Measurements from ENCODE around the gene CER1.

CER1 gene

DNA sequence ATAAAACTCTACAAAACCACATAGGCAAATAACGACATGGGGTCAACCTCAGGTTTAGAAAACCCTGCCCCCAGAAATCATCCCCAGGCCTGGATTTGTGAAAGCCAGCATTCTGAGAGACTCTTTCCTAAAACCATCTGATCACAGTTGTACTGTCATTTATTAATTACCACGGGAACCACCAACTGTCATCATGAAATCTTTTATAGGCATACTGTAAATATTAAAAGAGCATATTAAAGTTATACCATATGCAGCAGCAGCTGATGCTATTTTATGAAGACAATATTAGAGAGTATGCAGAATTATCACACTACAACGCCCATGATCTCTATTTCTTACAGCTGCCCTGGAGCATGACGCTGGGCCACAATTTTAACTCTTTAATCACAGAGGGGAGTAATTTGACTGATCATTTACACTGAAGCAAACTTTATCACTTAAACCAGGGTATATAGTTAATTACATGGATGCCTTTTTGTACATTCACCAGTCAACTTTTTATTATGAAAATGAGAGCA lies 20.3 kb downstream of the CER1 start (continued):
- TF ChIP-seq GLIS3 (CRISPR knock-in tag; IDR thresholded peaks at IDR 0.05) (no peak), PATZ1 (CRISPR knock-in tag; IDR thresholded peaks at IDR 0.05; ENCODE audit: borderline replicate concordance) (no peak), SNAI2 (CRISPR knock-in tag; IDR thresholded peaks at IDR 0.05) (no peak), TCF4 (CRISPR knock-in tag; IDR thresholded peaks at IDR 0.05; ENCODE audit: borderline replicate concordance) (no peak), PPARA (CRISPR knock-in tag; IDR thresholded peaks at IDR 0.05; ENCODE audit: borderline replicate concordance) (no peak), ZNF8 (CRISPR knock-in tag; IDR thresholded peaks at IDR 0.05) (no peak), RARB (CRISPR knock-in tag; IDR thresholded peaks at IDR 0.05) (no peak), ZNF70 (CRISPR knock-in tag; IDR thresholded peaks at IDR 0.05) (no peak), ZFP3 (CRISPR knock-in tag; IDR thresholded peaks at IDR 0.05) (no peak)
- TF ChIP-seq, protein P1, sequence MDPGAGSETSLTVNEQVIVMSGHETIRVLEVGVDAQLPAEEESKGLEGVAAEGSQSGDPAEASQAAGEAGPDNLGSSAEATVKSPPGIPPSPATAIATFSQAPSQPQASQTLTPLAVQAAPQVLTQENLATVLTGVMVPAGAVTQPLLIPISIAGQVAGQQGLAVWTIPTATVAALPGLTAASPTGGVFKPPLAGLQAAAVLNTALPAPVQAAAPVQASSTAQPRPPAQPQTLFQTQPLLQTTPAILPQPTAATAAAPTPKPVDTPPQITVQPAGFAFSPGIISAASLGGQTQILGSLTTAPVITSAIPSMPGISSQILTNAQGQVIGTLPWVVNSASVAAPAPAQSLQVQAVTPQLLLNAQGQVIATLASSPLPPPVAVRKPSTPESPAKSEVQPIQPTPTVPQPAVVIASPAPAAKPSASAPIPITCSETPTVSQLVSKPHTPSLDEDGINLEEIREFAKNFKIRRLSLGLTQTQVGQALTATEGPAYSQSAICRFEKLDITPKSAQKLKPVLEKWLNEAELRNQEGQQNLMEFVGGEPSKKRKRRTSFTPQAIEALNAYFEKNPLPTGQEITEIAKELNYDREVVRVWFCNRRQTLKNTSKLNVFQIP (CRISPR knock-in tag; IDR thresholded peaks at IDR 0.05; ENCODE audit: borderline replicate concordance, low read depth): no peak

DNA sequence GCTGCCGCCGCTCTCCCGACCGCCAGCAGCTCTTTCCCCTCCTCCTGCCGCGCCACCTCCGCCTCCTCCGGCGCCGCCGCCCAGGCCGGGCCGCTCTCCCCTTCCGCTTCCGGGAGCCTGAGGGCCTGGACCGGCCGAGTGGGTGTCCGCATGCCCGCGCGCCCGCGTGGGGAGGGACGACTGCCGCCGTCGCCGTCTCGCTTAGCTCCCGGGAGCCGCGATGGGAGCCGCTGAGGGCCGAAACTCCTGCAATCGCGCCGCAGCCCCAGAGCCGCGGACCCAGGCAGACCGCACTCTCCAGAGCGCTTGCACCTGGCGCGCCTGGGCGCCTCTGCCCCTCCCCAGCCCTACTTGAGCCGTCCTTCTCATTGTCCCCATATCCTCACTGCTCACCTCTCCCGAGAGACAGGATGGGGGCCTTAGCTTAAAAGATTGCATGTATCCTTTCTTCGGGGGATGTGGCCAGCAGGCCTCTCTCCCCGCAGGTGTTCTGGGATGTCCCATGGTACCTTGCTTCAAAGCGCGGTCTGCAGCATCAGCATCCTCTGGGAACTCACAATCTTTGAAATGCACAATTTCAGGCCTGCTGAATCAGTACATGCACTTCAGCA lies 29.2 kb downstream of the CER1 start, which contains the start of gene ZDHHC21:
ZDHHC21 (minus strand) TSS at position 182 of the 611 bp plus-strand sequence. CDS start 19,092 bp downstream, outside the sequence.
- TF ChIP-seq, protein P2, sequence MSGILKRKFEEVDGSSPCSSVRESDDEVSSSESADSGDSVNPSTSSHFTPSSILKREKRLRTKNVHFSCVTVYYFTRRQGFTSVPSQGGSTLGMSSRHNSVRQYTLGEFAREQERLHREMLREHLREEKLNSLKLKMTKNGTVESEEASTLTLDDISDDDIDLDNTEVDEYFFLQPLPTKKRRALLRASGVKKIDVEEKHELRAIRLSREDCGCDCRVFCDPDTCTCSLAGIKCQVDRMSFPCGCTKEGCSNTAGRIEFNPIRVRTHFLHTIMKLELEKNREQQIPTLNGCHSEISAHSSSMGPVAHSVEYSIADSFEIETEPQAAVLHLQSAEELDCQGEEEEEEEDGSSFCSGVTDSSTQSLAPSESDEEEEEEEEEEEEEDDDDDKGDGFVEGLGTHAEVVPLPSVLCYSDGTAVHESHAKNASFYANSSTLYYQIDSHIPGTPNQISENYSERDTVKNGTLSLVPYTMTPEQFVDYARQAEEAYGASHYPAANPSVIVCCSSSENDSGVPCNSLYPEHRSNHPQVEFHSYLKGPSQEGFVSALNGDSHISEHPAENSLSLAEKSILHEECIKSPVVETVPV (CRISPR knock-in tag; IDR thresholded peaks at IDR 0.05): no peak
- TF ChIP-seq ZFP3 (CRISPR knock-in tag; IDR thresholded peaks at IDR 0.05): peak; percentile 94
- ATAC-seq: peak; percentile 96

DNA sequence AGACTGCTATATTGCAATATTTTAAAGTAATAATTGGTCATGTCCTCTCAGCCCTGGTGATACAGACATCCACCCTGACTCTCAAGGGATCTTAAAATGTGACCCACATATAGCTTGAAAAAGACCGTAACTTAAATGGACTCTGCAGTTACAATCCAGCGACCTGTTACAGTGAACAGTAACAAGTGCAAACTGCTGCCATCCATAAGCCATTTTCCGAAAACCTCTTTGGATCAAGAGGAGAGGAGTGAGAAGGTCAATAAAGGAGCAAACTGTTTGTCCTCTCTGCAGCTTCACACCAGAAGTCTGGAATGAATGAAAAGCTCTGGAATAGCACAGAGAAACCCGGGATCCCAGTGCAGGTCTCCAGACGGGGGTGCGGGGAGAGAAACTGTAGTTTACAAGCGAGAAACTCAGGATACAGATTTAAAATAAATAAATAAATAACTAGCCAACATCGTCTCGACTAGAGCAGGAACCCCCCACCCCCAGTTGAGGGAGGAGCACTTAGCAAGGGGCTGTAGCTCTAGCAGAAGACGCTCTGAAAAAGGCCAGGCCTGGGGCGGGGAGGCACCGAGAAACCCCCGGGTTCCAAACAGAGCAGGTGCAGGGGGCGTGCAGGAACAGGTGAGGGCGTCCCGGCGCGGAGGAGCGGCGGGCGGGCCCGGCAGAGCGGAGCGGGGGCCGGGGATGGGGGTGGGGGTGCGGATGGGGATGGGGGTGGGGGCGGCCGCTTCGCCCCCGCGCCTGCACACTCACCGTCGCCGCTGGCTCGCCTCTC lies 29.9 kb downstream of the CER1 start:
- TF ChIP-seq TCF4 (CRISPR knock-in tag; IDR thresholded peaks at IDR 0.05; ENCODE audit: borderline replicate concordance) (no peak), ARNTL (CRISPR knock-in tag; IDR thresholded peaks at IDR 0.05; ENCODE audit: borderline replicate concordance, low read depth) (no peak), ZFP30 (CRISPR knock-in tag; IDR thresholded peaks at IDR 0.05) (no peak), GLIS3 (CRISPR knock-in tag; IDR thresholded peaks at IDR 0.05) (no peak), SNAI2 (CRISPR knock-in tag; IDR thresholded peaks at IDR 0.05) (no peak), TSHZ2 (CRISPR knock-in tag; IDR thresholded peaks at IDR 0.05) (no peak), RARB (CRISPR knock-in tag; IDR thresholded peaks at IDR 0.05) (no peak), CSDC2 (CRISPR knock-in tag; IDR thresholded peaks at IDR 0.05) (no peak), ZNF565 (CRISPR knock-in tag; conservative IDR thresholded peaks at IDR 0.05; ENCODE audit: low read depth) (no peak), ZC3H10 (CRISPR knock-in tag; IDR thresholded peaks at IDR 0.05) (no peak)
- peak; percentile 62 for ATAC-seq

- no peak for ATAC-seq
- no peak for TF ChIP-seq SNAI2 (CRISPR knock-in tag; IDR thresholded peaks at IDR 0.05)
- TF ChIP-seq ZFP30 (CRISPR knock-in tag; IDR thresholded peaks at IDR 0.05): no peak
- TF ChIP-seq, protein P2 (CRISPR knock-in tag; IDR thresholded peaks at IDR 0.05): no peak
- TF ChIP-seq OSR1 (CRISPR knock-in tag; IDR thresholded peaks at IDR 0.05): no peak
- TF ChIP-seq, protein P1 (CRISPR knock-in tag; IDR thresholded peaks at IDR 0.05; ENCODE audit: borderline replicate concordance, low read depth): no peak
- TF ChIP-seq TCF4 (CRISPR knock-in tag; IDR thresholded peaks at IDR 0.05; ENCODE audit: borderline replicate concordance): no peak
- TF ChIP-seq CSDC2 (CRISPR knock-in tag; IDR thresholded peaks at IDR 0.05): no peak
- TF ChIP-seq ARNTL (CRISPR knock-in tag; IDR thresholded peaks at IDR 0.05; ENCODE audit: borderline replicate concordance, low read depth): no peak
- no peak for TF ChIP-seq GLIS3 (CRISPR knock-in tag; IDR thresholded peaks at IDR 0.05)
- TF ChIP-seq, protein P3, sequence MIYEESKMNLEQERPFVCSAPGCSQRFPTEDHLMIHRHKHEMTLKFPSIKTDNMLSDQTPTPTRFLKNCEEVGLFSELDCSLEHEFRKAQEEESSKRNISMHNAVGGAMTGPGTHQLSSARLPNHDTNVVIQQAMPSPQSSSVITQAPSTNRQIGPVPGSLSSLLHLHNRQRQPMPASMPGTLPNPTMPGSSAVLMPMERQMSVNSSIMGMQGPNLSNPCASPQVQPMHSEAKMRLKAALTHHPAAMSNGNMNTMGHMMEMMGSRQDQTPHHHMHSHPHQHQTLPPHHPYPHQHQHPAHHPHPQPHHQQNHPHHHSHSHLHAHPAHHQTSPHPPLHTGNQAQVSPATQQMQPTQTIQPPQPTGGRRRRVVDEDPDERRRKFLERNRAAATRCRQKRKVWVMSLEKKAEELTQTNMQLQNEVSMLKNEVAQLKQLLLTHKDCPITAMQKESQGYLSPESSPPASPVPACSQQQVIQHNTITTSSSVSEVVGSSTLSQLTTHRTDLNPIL (CRISPR knock-in tag; IDR thresholded peaks at IDR 0.05; ENCODE audit: low read depth): no peak
Observed at GRCh38 chr9:14690948-14691730, 31.4 kb downstream of the CER1 start.
